Tibial nerve (tissue), 4 donors: ENCODE data around the gene MARVELD2. TPM values are rescaled to one million over a fixed set of nuclear protein-coding genes. Genes with fewer than 3 reads are reported as not detected.
"Not testable (repeated sequence)": the region's sequence is repeated elsewhere in the genome, so short reads cannot be mapped to it uniquely, and the experiment has no call there.

Experiments
- DNase-seq, 2 donors: peaks; one replicate each; pipeline ENCODE4 v3.0.0-alpha.2; 2019; ENCODE audit warnings: low spot score in 2 of 2
- H3K27ac ChIP-seq, 4 donors: fragments of 200-600 bp; sonication (generic) in 3 of 4; one replicate each; pipeline ENCODE4 v1.5.1; 2017 to 2019; ENCODE audit warnings: mild to moderate bottlenecking in 1 of 4
- H3K27me3 ChIP-seq, 2 donors: fragments of 200-600 bp; sonication (generic) in 1 of 2; one replicate each; pipeline versions ENCODE4 v1.5.1 to v1.6.0; 2017 to 2019
- H3K36me3 ChIP-seq, 3 donors: fragments of 200-600 bp; sonication (generic); one replicate each; pipeline ENCODE4 v1.5.1; 2018 to 2019
- H3K4me1 ChIP-seq, 4 donors: fragments of 200-600 bp; sonication (generic) in 3 of 4; one replicate each; pipeline ENCODE4 v1.5.1; 2017 to 2019
- H3K4me3 ChIP-seq, 4 donors: fragments of 200-600 bp; sonication (generic) in 3 of 4; one replicate each; pipeline ENCODE4 v1.5.1; 2017 to 2019; ENCODE audit warnings: mild to moderate bottlenecking in 1 of 4, moderate library complexity in 1 of 4
- H3K9me3 ChIP-seq, 4 donors: fragments of 200-600 bp; sonication (generic) in 3 of 4; one replicate each; pipeline ENCODE4 v1.5.1; 2017 to 2019
- EP300 ChIP-seq, 2 donors: sonication (generic); formaldehyde crosslinking; IDR thresholded peaks; one replicate each; pipeline ENCODE4 v1.6.1; 2017; ENCODE audit warnings: antibody characterized with exemption in 2 of 2, mild to moderate bottlenecking in 1 of 2
- POLR2A ChIP-seq, 2 donors: fragments of 450-650 bp; IDR thresholded peaks; one replicate each; pipeline ENCODE4 v1.6.1; 2017; ENCODE audit warnings: antibody characterized with exemption in 2 of 2, mild to moderate bottlenecking in 2 of 2, moderate library complexity in 2 of 2
- WGBS, 2 donors: methylation state at CpG; one replicate each; pipeline ENCODE4 v1.1.5; 2018; 5-methylcytosine and 5-hydroxymethylcytosine counted together
- total RNA-seq, 4 donors: library from RNA; depleted of rRNA; stranded (reverse); fragments of >200 nt; gene quantifications; one replicate each; pipeline ENCODE4 v1.1.0, GENCODE V29; 2016
- TF ChIP-seq, protein P1 (sequence below), 5 experiments: fragments of 200-600 bp in 3 of 5; fragments of 450-650 bp in 2 of 5; sonication (generic) in 3 of 5; IDR thresholded peaks; one replicate each; pipeline ENCODE4 v1.5.1; 2016 to 2019; ENCODE audit warnings: antibody characterized with exemption in 5 of 5, mild to moderate bottlenecking in 3 of 5, moderate library complexity in 2 of 5

MARVELD2 gene
- total RNA-seq, 4 donors from 2014 or later, result 0.59 to 1.3 (median 1.0) TPM

DNA sequence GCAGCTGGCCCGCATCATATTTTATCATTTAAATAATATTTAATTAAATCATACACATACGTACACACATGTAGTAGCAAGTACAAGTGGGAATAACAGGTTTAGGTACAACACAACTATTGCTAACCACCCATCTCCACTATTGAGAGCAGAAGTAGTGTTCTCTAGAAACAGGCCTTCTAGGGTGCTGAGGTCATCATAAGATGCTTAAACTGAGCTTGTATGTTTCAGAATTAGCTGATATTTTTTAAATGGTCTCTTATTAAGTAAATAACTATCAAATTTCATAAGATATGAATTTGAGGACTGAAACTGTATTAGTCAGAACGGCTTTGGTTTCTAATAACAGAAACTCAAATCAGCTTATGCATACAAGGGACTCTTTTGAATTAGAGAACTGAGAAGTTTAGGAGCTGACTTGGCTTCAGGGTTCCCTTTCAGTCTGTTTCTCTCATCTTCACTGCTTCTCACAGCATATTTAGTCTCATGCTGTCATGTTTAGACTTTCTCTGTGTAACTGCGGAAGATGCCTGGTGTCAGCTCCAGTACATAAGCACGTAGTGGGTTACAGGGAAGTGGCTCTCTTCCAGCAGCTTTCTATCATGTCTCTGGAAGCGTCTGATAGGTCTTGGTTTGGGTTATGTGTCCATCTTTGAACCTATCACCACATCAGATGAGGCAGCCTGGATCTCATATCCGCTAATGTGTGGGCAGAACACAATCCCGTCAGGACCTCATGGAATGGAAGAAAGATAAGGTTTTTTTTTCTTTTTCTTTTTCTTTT is 52.7 kb downstream of the MARVELD2 start:
- no peak for TF ChIP-seq EP300 (IDR thresholded peaks at IDR 0.05)
- TF ChIP-seq, protein P1, sequence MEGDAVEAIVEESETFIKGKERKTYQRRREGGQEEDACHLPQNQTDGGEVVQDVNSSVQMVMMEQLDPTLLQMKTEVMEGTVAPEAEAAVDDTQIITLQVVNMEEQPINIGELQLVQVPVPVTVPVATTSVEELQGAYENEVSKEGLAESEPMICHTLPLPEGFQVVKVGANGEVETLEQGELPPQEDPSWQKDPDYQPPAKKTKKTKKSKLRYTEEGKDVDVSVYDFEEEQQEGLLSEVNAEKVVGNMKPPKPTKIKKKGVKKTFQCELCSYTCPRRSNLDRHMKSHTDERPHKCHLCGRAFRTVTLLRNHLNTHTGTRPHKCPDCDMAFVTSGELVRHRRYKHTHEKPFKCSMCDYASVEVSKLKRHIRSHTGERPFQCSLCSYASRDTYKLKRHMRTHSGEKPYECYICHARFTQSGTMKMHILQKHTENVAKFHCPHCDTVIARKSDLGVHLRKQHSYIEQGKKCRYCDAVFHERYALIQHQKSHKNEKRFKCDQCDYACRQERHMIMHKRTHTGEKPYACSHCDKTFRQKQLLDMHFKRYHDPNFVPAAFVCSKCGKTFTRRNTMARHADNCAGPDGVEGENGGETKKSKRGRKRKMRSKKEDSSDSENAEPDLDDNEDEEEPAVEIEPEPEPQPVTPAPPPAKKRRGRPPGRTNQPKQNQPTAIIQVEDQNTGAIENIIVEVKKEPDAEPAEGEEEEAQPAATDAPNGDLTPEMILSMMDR (IDR thresholded peaks at IDR 0.05), result no peak
- TF ChIP-seq POLR2A (IDR thresholded peaks at IDR 0.05), result no peak
- no peak for DNase-seq
- H3K4me1 ChIP-seq, result no peaks in the 10 kb centered on the region
- no peak overlapping the region for H3K27ac ChIP-seq
- H3K9me3 ChIP-seq, result peaks cover 0 to 5% (median 0%) of the 10 kb centered on the region in 4 donors
- H3K4me3 ChIP-seq, result no peak overlapping the region
- H3K36me3 ChIP-seq, result no peaks in the 10 kb centered on the region
- 85 to 88% methylated on average over 8 of the region's 8 CpGs for WGBS, 2 donors
- H3K27me3 ChIP-seq, result no peaks in the 10 kb centered on the region

DNA sequence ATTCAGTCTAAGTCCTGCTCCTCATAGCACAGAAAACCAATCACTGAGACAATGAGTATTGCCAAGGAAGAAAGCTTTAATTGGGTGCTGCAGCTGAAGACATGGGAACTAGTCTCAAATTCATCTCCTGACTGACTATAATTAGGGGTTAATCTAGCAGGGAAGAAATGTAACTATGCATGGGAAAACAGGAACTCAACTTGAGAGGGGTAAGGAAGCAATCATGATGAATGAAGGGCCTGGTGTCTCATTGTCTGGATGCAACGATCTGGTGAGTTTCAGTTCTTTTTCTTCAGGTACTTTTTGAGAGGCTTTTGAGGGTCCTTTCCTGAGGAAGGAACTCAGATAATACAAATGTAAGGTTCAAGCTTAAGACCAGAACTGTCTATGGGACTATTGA is 53.7 kb downstream of the MARVELD2 start:
- Histone ChIP-seq H3K27me3 (no peaks in the 10 kb centered on the region), H3K27ac (no peak overlapping the region), H3K36me3 (no peaks in the 10 kb centered on the region), H3K9me3 (peaks cover 0 to 5% (median 0%) of the 10 kb centered on the region in 4 donors), H3K4me3 (no peak overlapping the region), H3K4me1 (no peaks in the 10 kb centered on the region)
- TF ChIP-seq POLR2A (IDR thresholded peaks at IDR 0.05), result no peak
- no peak for TF ChIP-seq EP300 (IDR thresholded peaks at IDR 0.05)
- TF ChIP-seq, protein P1 (IDR thresholded peaks at IDR 0.05), result no peak
- DNase-seq, result no peak
- WGBS, 2 donors, result 36 to 56% methylated on average over 1 of the region's 1 CpG

DNA sequence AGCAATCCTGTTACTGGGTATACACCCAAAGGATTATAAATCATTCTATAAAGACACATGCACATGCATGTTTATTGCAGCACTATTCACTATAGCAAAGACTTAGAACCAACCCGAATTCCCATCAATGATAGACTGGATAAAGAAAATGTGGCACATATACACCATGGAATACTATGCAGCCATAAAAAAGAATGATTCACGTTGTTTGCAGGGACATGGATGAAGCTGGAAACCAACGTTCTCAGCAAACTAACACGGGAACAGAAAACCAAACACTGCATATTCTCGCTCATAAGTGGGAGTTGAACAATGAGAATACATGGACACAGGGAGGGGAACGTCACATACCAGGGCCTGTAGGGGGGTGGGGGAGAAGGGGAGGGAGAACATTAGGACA is 56.6 kb downstream of the MARVELD2 start:
- H3K36me3 ChIP-seq, H3K9me3 ChIP-seq, H3K27ac ChIP-seq, H3K4me3 ChIP-seq, H3K27me3 ChIP-seq, H3K4me1 ChIP-seq, DNase-seq: not testable (repeated sequence)
- 87 to 88% methylated on average over 6 of the region's 6 CpGs for WGBS, 2 donors

DNA sequence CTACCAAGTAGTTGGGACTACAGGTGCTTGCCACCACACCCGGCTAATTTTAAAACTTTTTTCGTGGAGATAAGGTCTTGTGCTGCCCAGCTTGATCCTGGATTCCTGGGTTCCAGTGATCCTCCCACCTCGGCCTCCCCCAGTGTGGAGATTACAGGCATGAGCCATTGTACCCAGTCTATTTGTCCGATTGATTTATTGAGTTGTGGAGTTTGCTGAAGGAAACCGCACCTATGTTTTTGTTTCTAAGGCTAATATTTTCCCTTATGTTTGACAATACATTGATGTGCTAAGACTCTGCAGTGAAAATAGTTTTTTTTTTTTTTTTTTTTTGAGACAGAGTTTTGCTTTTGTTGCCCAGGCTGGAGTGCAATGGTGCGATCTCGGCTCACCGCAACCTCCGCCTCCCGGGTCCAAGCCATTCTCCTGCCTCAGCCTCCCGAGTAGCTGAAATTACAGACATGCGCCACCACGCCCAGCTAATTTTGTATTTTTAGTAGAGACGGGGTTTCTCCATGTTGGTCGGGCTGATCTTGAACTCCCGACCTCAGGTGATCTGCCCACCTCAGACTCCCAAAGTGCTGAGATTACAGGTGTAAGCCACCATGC is 57.7 kb downstream of the MARVELD2 start:
- not testable (repeated sequence) for H3K4me1 ChIP-seq, H3K36me3 ChIP-seq, DNase-seq, H3K27ac ChIP-seq, H3K27me3 ChIP-seq, H3K9me3 ChIP-seq, H3K4me3 ChIP-seq
- WGBS, 2 donors, result 93 to 96% methylated on average over 16 of the region's 16 CpGs

DNA sequence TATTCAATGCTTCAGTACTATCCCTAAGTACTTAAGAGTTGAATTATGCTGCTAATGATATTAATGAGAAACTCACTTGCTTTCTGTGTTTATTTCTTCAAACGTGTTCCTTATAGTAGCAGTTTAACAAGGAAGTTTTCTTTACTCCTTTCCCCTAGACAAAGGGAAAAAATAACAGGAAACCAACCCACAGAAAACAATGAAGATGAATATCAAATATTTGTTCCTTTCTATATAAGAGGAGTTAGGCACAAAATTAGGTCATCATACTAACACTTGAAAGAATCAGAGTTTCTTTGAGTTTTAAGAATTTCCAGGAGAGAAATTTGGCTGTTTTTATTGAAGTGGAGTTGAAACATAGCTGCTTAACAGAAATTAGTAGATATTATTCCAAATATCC is 62.3 kb downstream of the MARVELD2 start:
- WGBS, 2 donors, result 4 to 7% methylated on average over 1 of the region's 1 CpG
- Histone ChIP-seq H3K27ac (no peak overlapping the region), H3K27me3 (no peaks in the 10 kb centered on the region), H3K36me3 (no peaks in the 10 kb centered on the region), H3K4me1 (no peaks in the 10 kb centered on the region), H3K4me3 (no peak overlapping the region), H3K9me3 (no peaks in the 10 kb centered on the region)
- no peak for TF ChIP-seq EP300 (IDR thresholded peaks at IDR 0.05)
- TF ChIP-seq POLR2A (IDR thresholded peaks at IDR 0.05), result no peak
- TF ChIP-seq, protein P1 (IDR thresholded peaks at IDR 0.05), result no peak
- no peak for DNase-seq

DNA sequence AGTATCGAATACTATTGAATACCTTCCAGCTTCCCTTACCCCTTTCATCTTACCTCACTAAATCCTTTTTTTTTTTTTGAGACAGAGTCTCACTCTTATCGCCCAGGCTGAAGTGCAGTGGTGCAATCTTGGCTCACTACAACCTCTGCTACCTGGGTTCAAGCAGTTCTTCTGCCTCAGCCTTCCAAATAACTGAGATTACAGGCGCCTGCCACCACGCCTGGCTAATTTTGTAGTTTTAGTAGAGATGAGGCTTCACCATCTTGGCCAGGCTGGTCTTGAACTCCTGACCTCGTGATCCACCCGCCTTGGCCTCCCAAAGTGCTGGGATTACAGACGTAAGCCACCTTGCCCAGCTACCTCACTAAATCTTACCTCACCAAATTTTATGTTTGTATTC is 63.4 kb downstream of the MARVELD2 start:
- H3K36me3 ChIP-seq, H3K4me3 ChIP-seq, H3K27me3 ChIP-seq, DNase-seq, H3K4me1 ChIP-seq, H3K9me3 ChIP-seq, H3K27ac ChIP-seq: not testable (repeated sequence)
- 89% methylated on average over 7 of the region's 7 CpGs for WGBS, 2 donors
